ENCODE results near the gene PAN2. TPM values are rescaled to one million over a fixed set of nuclear protein-coding genes. Genes with fewer than 3 reads are reported as not detected.
A peak's percentile ranks its signal among the peaks of the same experiment; 100 is the strongest.

The PAN2 gene
- total and polyA plus RNA-seq, 2 donors from 2014 or later = 27.1 to 83.0 TPM

DNA sequence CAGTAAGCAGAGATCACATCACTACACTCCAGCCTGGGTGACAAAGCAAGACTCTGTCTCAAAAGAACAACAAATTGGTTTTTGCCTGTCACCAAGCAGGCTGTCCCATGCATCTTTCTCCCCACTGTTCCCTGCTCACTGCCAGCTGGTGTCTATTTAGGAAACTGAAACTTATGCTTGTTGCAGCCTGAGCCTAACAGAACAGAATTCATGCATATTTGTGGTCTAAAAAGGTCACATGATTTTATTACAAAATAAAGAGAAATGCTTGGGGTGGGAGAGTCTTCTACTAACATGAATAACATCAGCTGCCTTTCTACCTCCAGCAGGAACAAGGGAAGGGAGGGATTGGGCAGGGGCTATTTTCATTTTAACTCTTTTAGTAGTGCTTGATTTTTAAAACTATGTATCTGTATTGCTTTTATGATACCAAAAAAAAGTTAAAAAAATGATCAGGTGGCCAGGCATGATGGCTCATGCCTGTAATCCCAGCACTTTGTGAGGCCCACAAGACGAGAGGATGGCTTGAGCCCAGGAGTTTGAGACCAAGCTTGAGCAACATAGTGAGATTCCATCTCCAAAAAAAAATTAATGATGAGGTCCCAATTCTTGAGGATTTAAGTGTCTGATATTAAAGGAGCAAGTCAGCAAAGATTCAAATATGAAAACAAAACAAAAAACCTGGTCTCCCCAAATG is 25.2 kb upstream of the PAN2 start:
- H3K4me1 ChIP-seq (ENCODE audit: control insufficient read depth in 2 of 3, insufficient read depth in 2 of 3, low read depth in 1 of 3, low read length in 3 of 3) = peaks cover 0 to 4% (median 3%) of the 10 kb centered on the region in 3 donors
- FAIRE-seq = no peak
- peak in 2 of 5 donors; percentile 29 to 68 for DNase-seq

DNA sequence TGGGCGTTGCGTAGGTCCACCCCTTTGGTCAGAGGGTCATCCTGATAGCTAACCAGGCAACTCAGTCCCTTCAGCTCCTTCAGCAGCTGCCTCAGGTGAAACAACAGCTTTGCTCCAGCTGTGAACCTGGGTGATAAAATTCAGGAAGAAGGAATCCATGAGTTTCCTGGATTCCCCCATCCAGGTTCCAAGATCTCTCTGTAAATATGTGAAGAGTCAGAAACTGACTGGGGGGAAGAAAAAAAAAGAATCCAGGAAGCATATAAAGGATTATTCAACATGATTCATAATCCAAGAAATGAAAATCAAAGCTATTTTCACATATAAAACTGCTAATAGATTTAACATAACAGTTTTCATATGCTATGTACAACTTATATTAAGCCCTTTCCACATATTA is 17.5 kb upstream of the PAN2 start:
- Histone ChIP-seq H3K36me3 (ENCODE audit: control insufficient read depth in 2 of 3, insufficient read depth in 3 of 3, low read length in 3 of 3) (peaks cover 5 to 60% (median 58%) of the 10 kb centered on the region in 3 donors), H3K27ac (ENCODE audit: low read depth in 2 of 2, low read length in 2 of 2) (no peak overlapping the region), H3K4me1 (ENCODE audit: control insufficient read depth in 2 of 3, insufficient read depth in 2 of 3, low read depth in 1 of 3, low read length in 3 of 3) (no peaks in the 10 kb centered on the region), H3K27me3 (ENCODE audit: control insufficient read depth, insufficient read depth, low read length) (no peaks in the 10 kb centered on the region), H3K9me3 (ENCODE audit: control insufficient read depth in 2 of 3, insufficient read depth in 1 of 3, low read length in 3 of 3) (no peaks in the 10 kb centered on the region), H3K4me3 (ENCODE audit: low read length in 3 of 3) (no peak overlapping the region), H3K9ac (ENCODE audit: low read length in 3 of 3) (no peak overlapping the region)
- DNase-seq (no peak), FAIRE-seq (no peak)
- intact Hi-C loops (cut with DNase I) = no loop called here
- TF ChIP-seq, protein P1, sequence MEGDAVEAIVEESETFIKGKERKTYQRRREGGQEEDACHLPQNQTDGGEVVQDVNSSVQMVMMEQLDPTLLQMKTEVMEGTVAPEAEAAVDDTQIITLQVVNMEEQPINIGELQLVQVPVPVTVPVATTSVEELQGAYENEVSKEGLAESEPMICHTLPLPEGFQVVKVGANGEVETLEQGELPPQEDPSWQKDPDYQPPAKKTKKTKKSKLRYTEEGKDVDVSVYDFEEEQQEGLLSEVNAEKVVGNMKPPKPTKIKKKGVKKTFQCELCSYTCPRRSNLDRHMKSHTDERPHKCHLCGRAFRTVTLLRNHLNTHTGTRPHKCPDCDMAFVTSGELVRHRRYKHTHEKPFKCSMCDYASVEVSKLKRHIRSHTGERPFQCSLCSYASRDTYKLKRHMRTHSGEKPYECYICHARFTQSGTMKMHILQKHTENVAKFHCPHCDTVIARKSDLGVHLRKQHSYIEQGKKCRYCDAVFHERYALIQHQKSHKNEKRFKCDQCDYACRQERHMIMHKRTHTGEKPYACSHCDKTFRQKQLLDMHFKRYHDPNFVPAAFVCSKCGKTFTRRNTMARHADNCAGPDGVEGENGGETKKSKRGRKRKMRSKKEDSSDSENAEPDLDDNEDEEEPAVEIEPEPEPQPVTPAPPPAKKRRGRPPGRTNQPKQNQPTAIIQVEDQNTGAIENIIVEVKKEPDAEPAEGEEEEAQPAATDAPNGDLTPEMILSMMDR (IDR thresholded peaks at IDR 0.05; ENCODE audit: borderline replicate concordance, extremely low read depth, insufficient read depth) = no peak

More for the DNA sequence above, 25.2 kb upstream of the PAN2 start:
- peak overlapping the region; percentile 79 to 97 (median 94) for H3K4me3 ChIP-seq (ENCODE audit: low read length in 3 of 3)
- H3K9ac ChIP-seq (ENCODE audit: low read length in 3 of 3) = peak overlapping the region; percentile 65 to 92 (median 89)
- intact Hi-C loops (cut with DNase I) = no loop called here
- H3K9me3 ChIP-seq (ENCODE audit: control insufficient read depth in 2 of 3, insufficient read depth in 1 of 3, low read length in 3 of 3) = no peaks in the 10 kb centered on the region
- H3K27me3 ChIP-seq (ENCODE audit: control insufficient read depth, insufficient read depth, low read length) = no peaks in the 10 kb centered on the region
- TF ChIP-seq, protein P1 (IDR thresholded peaks at IDR 0.05; ENCODE audit: borderline replicate concordance, extremely low read depth, insufficient read depth) = no peak
- peak overlapping the region in 1 of 2 donors; percentile 45 for H3K27ac ChIP-seq (ENCODE audit: low read depth in 2 of 2, low read length in 2 of 2)
- H3K36me3 ChIP-seq (ENCODE audit: control insufficient read depth in 2 of 3, insufficient read depth in 3 of 3, low read length in 3 of 3) = peaks cover 3 to 23% (median 22%) of the 10 kb centered on the region in 3 donors

DNA sequence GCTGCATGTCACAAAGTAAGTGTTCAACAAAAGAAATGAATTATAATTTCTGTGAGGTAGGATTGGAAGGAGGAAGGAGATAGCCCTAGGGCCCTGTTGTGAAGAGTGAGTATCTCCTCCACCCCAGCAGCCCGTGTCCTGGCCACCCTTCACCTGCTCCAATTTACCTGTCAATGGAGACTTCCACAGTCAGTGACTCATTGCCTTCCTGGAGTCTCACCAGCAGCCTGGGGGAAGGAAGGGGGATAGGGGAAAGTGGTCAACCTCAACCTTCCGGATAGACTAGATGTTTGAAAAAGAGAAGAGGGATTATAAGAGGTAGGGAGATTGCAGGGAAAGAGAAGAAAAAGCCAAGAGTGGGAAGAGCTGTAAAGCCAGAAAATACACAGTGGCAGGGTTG is 16.9 kb upstream of the PAN2 start:
- no peaks in the 10 kb centered on the region for H3K4me1 ChIP-seq (ENCODE audit: control insufficient read depth in 2 of 3, insufficient read depth in 2 of 3, low read depth in 1 of 3, low read length in 3 of 3)
- peaks cover 6 to 57% (median 51%) of the 10 kb centered on the region in 3 donors for H3K36me3 ChIP-seq (ENCODE audit: control insufficient read depth in 2 of 3, insufficient read depth in 3 of 3, low read length in 3 of 3)
- H3K27ac ChIP-seq (ENCODE audit: low read depth in 2 of 2, low read length in 2 of 2) = no peak overlapping the region
- TF ChIP-seq, protein P1 (IDR thresholded peaks at IDR 0.05; ENCODE audit: borderline replicate concordance, extremely low read depth, insufficient read depth) = no peak
- no peaks in the 10 kb centered on the region for H3K9me3 ChIP-seq (ENCODE audit: control insufficient read depth in 2 of 3, insufficient read depth in 1 of 3, low read length in 3 of 3)
- no peak for FAIRE-seq
- no peak for DNase-seq
- H3K27me3 ChIP-seq (ENCODE audit: control insufficient read depth, insufficient read depth, low read length) = no peaks in the 10 kb centered on the region
- H3K4me3 ChIP-seq (ENCODE audit: low read length in 3 of 3) = no peak overlapping the region
- intact Hi-C loops (cut with DNase I) = no loop called here
- H3K9ac ChIP-seq (ENCODE audit: low read length in 3 of 3) = no peak overlapping the region

Data from kidney (tissue), 14 donors.